HFFc6 (cell line): Measurements from ENCODE around the gene GOLIM4. TPM values are rescaled to one million over a fixed set of nuclear protein-coding genes. Genes with fewer than 3 reads are reported as not detected.

ENCODE experiments used
- DNase-seq: peaks from one replicate; pipeline ENCODE4 v3.0.0-alpha.2; 2018
- H3K27ac Mint-ChIP-seq: 2 replicates; pipeline ENCODE4 v1.8.0; 2020; ENCODE audit warnings: mild to moderate bottlenecking, mixed read lengths
- H3K27me3 Mint-ChIP-seq: 2 replicates; pipeline ENCODE4 v1.8.0; 2021; ENCODE audit warnings: mild to moderate bottlenecking, moderate library complexity, mixed read lengths; ENCODE audit not compliant: insufficient read depth
- H3K36me3 Mint-ChIP-seq: 2 replicates; pipeline ENCODE4 v1.8.0; 2021; ENCODE audit warnings: low read depth, mixed read lengths
- H3K4me1 Mint-ChIP-seq: 2 replicates; pipeline ENCODE4 v1.8.0; 2020; ENCODE audit warnings: low read depth, mixed read lengths
- H3K4me3 Mint-ChIP-seq: 2 replicates; pipeline ENCODE4 v1.8.0; 2020; ENCODE audit warnings: mild to moderate bottlenecking, moderate library complexity, mixed read lengths
- H3K9me3 Mint-ChIP-seq: 2 replicates; pipeline ENCODE4 v1.8.0; 2020; ENCODE audit warnings: mild to moderate bottlenecking, mixed read lengths
- total RNA-seq, 6 experiments: library from RNA; stranded (reverse); fragmentation: NEBNext Ultra II Directional; extraction: Animal tissue kit (Norgen Biotek cat#: 25700); gene quantifications; 2 replicates in 1 of 6; 3 replicates in 5 of 6; pipeline ENCODE4 v1.2.3, GENCODE V29; 2021
- TF ChIP-seq, protein P1 (sequence below): fragments of 200-600 bp; sonication (generic); IDR thresholded peaks from 2 replicates; pipeline ENCODE4 v1.5.0; 2021; ENCODE audit warnings: antibody characterized with exemption, mild to moderate bottlenecking

Gene GOLIM4
- total RNA-seq, 6 experiments from 2014 or later: 99.8 to 141 (median 130) TPM

DNA sequence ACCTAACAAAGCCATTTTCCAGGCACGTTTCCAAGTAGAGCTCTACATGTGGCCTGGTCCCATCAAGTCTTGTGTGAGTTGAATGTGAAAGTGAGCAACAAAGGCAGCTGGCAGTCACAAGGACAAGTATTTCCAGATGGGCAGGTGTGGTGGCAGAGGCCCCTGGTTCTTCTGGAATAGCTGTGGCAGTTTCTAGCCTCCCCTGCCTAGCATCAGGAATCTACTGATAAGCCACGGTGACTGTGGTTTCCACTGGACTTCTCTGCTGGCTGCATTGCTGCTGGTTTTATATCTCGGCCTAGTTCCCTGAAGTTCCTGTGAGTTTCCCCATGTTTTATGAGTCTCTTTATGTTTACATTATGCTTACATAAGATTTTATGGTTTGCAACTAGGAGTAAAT lies 117.7 kb downstream of the GOLIM4 start:
- Mint-ChIP-seq H3K9me3 (no peaks in the 10 kb centered on the region), H3K27me3 (no peaks in the 10 kb centered on the region; the same call in 1 of the 2 replicates), H3K27ac (no peak overlapping the region), H3K4me3 (no peak overlapping the region), H3K4me1 (no peaks in the 10 kb centered on the region), H3K36me3 (no peaks in the 10 kb centered on the region)
- TF ChIP-seq, protein P1, sequence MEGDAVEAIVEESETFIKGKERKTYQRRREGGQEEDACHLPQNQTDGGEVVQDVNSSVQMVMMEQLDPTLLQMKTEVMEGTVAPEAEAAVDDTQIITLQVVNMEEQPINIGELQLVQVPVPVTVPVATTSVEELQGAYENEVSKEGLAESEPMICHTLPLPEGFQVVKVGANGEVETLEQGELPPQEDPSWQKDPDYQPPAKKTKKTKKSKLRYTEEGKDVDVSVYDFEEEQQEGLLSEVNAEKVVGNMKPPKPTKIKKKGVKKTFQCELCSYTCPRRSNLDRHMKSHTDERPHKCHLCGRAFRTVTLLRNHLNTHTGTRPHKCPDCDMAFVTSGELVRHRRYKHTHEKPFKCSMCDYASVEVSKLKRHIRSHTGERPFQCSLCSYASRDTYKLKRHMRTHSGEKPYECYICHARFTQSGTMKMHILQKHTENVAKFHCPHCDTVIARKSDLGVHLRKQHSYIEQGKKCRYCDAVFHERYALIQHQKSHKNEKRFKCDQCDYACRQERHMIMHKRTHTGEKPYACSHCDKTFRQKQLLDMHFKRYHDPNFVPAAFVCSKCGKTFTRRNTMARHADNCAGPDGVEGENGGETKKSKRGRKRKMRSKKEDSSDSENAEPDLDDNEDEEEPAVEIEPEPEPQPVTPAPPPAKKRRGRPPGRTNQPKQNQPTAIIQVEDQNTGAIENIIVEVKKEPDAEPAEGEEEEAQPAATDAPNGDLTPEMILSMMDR: no peak
- no peak for DNase-seq

GRCh38 chr3:167976516-167977361 lies 119.0 kb downstream of the GOLIM4 start:
- no peak for DNase-seq
- no peaks in the 10 kb centered on the region for H3K36me3 Mint-ChIP-seq
- no peaks in the 10 kb centered on the region for H3K4me1 Mint-ChIP-seq
- H3K27ac Mint-ChIP-seq: no peak overlapping the region
- no peak overlapping the region for H3K4me3 Mint-ChIP-seq
- no peaks in the 10 kb centered on the region for H3K9me3 Mint-ChIP-seq
- H3K27me3 Mint-ChIP-seq: no peaks in the 10 kb centered on the region; the same call in 1 of the 2 replicates
- TF ChIP-seq, protein P1: no peak

GRCh38 chr3:167973901-167974300 lies 121.8 kb downstream of the GOLIM4 start:
- Mint-ChIP-seq H3K4me3 (no peak overlapping the region), H3K27ac (no peak overlapping the region), H3K27me3 (no peaks in the 10 kb centered on the region; the same call in 1 of the 2 replicates), H3K9me3 (no peaks in the 10 kb centered on the region), H3K4me1 (no peaks in the 10 kb centered on the region), H3K36me3 (no peaks in the 10 kb centered on the region)
- TF ChIP-seq, protein P1: no peak
- no peak for DNase-seq

- no peak overlapping the region for H3K4me3 Mint-ChIP-seq
- H3K9me3 Mint-ChIP-seq: no peaks in the 10 kb centered on the region
These were observed 122.7 kb downstream of the GOLIM4 start for GRCh38 chr3:167973046-167973445.

GRCh38 chr3:167972502-167972901 lies 123.2 kb downstream of the GOLIM4 start:
- TF ChIP-seq, protein P1: no peak
- Mint-ChIP-seq H3K4me3 (no peak overlapping the region), H3K36me3 (no peaks in the 10 kb centered on the region), H3K9me3 (no peaks in the 10 kb centered on the region), H3K4me1 (no peaks in the 10 kb centered on the region), H3K27ac (no peak overlapping the region), H3K27me3 (no peaks in the 10 kb centered on the region; the same call in 1 of the 2 replicates)
- DNase-seq: no peak

More at GRCh38 chr3:167973046-167973445, 122.7 kb downstream of the GOLIM4 start:
- DNase-seq: no peak
- no peaks in the 10 kb centered on the region; the same call in 1 of the 2 replicates for H3K27me3 Mint-ChIP-seq
- TF ChIP-seq, protein P1: no peak
- H3K27ac Mint-ChIP-seq: no peak overlapping the region
- H3K36me3 Mint-ChIP-seq: no peaks in the 10 kb centered on the region
- no peaks in the 10 kb centered on the region for H3K4me1 Mint-ChIP-seq
